Astrocyte of the hippocampus (primary cell): ENCODE measurements around the gene TRIM66.

ENCODE experiments used
- DNase-seq: peaks from one replicate; pipeline ENCODE4 v3.0.0; 2011; ENCODE audit warnings: low read depth, low spot score

The TRIM66 gene

DNA sequence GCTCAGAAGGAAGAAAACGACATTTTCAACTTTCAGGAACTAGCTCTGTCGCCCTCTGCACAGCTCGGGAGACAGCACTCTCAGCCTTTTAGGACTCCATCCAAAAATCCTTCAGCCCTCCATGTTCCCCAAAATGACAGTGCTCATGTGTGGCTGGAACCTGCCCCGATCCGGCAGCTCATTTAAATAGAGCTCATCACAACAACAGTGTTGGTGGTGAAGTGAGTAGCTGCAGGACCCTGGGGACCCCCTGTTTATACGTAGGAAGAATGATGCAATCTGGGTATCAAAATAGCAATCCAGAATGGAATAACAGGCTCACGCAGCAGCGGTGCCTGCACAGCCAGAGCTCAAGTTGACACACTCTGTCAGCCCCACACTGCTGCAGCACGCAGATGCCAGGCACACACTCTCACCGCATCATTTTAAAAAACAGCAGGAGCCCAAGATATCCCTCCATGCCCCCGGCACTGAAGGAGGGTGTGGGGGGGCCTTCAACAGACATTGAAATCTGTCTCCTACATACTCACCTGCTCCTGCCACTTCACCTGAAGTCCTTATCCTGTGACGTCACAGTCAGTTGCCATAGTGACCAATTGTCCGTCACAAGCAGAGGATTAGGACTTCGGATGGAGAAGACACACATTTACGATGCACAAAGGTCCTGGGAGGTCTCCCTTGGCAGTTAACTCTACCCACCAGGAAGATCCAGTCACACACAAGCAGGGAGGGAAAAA is 24.0 kb downstream of the TRIM66 start:
- no peak for DNase-seq

- no peak for DNase-seq
Measured at GRCh38 chr11:8656291-8656690, 26.2 kb downstream of the TRIM66 start.

- DNase-seq = no peak
Measured at GRCh38 chr11:8654503-8654902, 28.0 kb downstream of the TRIM66 start.

DNA sequence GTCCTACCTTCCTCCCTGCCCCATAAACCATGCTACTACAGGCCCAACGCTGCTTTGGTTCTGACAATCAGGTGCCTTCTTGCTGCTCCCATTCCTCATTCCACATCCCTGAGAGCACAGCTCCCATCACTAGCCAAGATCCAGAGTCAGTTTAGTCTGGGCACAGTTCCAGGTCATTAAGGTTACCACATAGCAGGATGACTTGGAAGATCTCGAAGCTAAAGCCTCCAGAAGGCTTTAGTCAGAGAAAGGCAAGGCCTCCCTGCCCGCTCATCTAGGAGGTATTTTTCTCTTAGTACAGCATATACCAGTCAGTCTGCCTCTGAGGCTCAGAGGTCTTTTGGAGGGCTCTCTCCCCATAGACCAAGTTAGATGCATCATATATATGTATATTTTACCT is 30.3 kb downstream of the TRIM66 start:
- DNase-seq = peak; percentile 87

DNA sequence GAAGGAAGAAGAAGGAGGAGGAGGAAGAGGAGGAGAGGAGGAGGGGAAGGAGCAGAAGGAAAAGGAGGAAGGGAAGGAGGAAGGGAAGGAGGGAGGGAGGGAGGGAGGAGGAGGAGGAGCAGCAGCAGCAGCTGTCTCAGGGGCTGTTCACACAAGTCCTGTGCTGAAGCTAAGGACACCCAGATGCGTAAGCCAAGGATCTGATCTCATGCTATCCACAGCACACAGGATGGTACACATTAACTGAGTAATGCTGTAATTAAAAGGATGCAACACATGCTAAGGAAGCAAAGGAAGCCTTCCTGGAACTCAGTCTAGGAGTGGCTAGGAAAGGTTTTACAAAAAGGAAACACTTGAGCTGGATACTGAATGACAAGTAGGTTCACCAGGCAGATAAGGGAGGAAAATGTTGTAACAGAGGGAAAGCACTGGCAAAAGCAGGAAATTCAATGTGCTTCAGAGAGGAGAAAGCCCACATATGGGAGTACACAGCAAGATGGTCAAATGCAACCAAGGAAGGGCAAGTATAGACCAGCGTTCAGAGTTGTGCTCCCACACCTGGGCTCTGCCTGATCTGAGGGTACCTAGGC is 32.0 kb downstream of the TRIM66 start:
- no peak for DNase-seq

GRCh38 chr11:8649361-8649760 is 33.1 kb downstream of the TRIM66 start:
- DNase-seq = peak; percentile 48

- DNase-seq = no peak
Measured at GRCh38 chr11:8646873-8647272, 35.6 kb downstream of the TRIM66 start.

DNA sequence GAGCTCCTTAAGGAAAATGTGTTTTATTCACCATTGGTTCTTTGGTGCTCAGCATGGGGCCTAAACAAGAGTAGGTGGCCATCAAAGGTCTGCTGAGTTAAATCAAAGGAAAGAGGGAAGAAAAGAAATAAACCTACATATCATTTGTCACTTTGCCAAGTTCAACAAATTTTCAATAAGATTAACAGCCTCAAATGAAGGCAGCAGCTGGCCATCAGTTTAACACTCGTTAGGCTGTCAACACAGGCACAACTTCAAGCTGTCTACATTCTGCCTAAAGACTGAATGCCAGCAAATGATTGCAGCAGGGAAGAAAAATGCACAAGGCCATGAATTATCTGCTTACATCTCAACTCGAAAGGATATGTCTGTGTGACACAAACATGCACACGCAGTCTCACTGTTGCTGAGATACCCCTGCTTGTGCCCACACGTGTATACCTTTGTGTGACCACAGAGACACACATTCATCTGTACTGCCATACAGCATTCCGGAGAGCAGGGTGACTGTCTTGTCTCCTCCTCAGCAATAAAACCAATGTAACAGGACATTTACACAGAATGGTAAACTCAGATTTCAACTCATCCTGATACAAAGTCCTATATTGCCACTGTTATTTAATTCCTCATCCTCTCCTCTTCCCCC is 40.1 kb downstream of the TRIM66 start:
- no peak for DNase-seq

- no peak for DNase-seq
Measured at GRCh38 chr11:8641332-8641731, 41.1 kb downstream of the TRIM66 start.

- no peak for DNase-seq
Measured at GRCh38 chr11:8640267-8640906, 42.1 kb downstream of the TRIM66 start.

DNA sequence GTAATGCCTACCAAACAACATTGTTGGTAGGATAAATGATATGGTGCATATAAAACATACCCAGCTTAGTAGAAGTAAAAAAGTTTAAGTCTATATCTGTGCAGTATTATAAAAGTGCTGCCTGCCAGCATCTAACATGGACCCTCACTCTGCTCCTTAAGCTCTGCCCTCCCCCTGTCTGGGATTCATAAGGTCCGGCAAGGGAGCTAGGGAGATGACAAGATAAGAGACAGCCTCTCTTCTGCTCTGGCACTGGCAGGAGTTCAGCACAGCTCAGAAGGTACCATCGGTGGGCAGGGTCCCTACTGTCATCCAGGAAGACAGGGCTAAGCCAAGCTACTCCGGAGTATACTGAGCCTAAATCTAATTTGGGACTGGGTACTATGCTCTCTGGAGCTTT is 42.8 kb downstream of the TRIM66 start:
- no peak for DNase-seq

GRCh38 chr11:8638300-8638699 is 44.2 kb downstream of the TRIM66 start:
- DNase-seq = no peak

DNA sequence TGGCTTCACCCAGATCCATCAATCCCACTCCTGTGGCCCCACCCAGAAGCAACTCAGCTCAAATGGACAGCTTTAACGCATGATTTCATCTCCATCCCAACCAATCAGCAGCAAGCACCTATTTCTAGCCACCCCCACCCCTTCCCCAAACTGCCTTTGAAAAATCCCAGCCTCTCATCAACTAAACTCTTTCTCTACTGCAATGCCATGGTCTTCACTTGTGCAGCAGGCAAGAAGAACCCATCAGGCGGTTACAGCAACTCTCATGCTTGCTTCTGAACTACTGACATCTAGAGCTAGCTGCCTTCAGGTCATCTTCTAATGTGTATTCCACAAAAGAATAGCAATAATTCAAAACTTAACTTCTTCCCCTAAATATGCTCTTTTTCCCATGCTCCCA is 46.3 kb downstream of the TRIM66 start:
- DNase-seq = no peak

- no peak for DNase-seq
Measured at GRCh38 chr11:8634498-8634897, 48.0 kb downstream of the TRIM66 start.

GRCh38 chr11:8631395-8632118 is 50.9 kb downstream of the TRIM66 start:
- DNase-seq = peak; percentile 71

DNA sequence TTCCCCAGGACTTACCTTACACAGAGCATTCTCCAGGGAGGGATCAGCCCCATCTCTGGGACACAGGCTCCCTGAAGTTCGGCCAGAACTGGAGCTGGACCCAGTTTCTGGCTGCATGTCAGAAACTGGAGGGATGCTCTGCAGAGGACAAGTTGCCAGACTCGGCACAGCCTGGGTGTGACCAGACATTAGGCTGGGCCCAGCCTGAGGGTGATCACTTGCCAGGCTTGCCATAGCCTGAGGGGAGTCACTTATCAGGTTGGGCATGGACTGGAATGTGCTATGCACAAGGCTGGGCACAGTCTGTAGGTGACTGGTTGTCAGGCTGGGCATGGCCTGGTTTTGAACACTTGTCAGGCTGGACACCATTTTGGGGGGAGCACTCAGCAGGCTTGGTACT is 57.8 kb downstream of the TRIM66 start:
- no peak for DNase-seq

- no peak for DNase-seq
Measured at GRCh38 chr11:8621147-8621546, 61.3 kb downstream of the TRIM66 start.

DNA sequence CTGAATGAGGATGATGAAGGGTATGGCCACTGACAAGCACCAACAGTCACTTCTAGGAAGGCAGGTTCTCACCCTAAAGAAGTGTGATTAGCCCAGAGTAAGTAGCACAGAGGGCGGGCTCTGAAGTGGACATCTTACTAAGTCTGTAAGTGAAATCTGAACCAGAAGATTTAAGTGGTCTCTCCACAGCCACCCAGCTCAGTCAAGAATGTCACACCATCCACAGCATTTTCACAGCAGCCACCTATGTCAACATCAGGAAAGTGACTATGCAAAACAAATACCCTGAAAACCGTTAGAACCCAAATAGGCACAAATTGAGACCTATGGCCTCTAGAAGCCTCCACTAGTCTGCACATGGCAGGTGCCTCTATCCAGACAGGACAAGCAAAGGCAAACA is 65.4 kb downstream of the TRIM66 start:
- DNase-seq = no peak

DNA sequence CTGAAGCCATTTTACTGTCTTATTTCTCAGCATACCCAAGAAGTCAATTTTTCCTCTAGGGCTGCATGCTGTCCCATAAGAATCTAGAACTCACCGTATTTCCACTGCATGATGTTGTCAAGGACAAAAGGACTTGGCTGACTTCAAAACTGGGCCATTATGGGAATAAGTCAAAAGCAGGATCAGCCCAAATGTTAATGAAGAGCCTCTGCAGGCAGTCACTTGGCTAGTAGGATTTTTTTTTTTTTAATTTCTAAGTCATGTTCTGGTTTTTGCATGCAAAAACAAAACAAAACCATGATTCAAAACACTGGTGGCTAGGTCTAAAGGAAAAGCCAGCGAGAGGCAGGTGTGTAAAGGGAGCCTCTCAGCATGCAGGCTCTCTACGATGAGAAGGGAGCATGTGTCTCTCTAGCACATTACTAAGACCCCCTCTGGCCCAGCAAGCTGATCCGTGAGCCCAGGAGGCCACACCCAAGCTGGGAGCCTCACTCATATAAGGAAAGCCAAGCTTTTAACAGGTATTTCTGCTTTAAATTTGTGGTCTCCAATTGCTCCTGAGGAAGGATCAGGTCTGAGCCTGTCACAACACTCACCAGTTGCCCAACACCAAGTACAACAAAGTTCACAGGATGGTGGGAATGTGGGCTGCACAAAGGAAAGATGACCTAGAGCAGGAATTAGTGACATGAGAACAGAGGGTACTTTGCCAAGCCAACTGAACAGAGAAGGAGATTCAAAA is 67.0 kb downstream of the TRIM66 start:
- no peak for DNase-seq

DNA sequence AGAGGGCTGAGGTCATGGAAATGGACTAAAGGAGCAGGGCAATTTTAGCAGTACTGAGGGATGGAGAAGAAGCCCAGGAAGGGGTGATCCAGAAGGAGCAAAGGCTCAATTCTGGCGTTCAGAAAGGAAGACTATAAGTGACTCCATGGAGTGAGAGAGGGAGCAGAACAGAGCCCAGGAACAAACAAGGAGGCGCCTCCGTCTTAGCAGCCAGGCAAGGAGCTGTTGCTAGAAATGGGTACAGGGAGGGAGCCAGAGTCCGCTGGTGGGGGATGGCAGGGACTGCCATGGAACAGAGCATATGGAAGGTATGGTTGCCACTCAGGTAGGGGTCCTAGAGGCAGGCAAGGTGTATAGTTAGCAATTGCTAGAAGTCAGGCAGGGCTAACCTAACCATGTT is 68.0 kb downstream of the TRIM66 start:
- no peak for DNase-seq

DNA sequence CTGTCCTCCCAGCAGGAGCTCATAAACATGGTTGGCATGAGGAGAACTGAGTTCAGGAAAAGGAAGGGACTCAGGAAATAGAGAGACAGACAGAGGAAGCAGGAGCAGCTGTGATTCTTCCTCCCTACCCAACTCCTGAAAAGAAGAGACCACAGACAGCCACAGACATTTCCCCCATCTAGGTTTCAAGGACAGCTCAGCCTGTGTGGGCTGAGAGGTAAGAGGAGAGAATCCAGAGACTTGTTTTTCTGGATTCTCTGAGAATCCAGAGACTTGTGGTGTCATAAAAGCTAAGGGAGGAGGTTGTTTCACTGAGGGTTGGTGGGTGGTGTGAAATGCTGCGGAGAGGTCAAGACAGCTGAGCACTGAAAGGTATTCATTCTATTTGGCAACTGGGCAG is 69.4 kb downstream of the TRIM66 start:
- no peak for DNase-seq
